PFSK-1 (cell line): Measurements from ENCODE around the gene RIBC1.

Experiments used
- FOXP2 ChIP-seq: optimal IDR thresholded peaks from 2 replicates; pipeline ENCODE3; 2011; ENCODE audit warnings: borderline replicate concordance, control low read depth, inconsistent platforms; ENCODE audit not compliant: insufficient read depth; ENCODE audit errors: extremely low read length, extremely low read depth
- POLR2AphosphoS5 ChIP-seq: IDR thresholded peaks from 2 replicates; pipeline ENCODE4 v1.6.1; 2012; ENCODE audit warnings: low read depth, mild to moderate bottlenecking, control low read depth, low read length, moderate library complexity
- REST ChIP-seq, 2 experiments: IDR thresholded peaks; 2 replicates each; pipeline versions ENCODE4 v1.6.1 to v1.8.0; 2011 to 2012; ENCODE audit warnings: low read depth in 2 of 2, low read length in 2 of 2, control low read depth in 1 of 2, inconsistent platforms in 1 of 2, mild to moderate bottlenecking in 1 of 2, moderate library complexity in 1 of 2; ENCODE audit not compliant: insufficient read depth in 1 of 2
- SIN3A ChIP-seq: IDR thresholded peaks from 2 replicates; pipeline ENCODE4 v1.6.1; 2012; ENCODE audit warnings: mild to moderate bottlenecking, low read length, moderate library complexity, borderline replicate concordance; ENCODE audit not compliant: insufficient read depth
- TAF1 ChIP-seq: IDR thresholded peaks from 2 replicates; pipeline ENCODE4 v1.6.1; 2012; ENCODE audit warnings: low read length, control low read depth, borderline replicate concordance; ENCODE audit not compliant: insufficient read depth

The RIBC1 gene

GRCh38 chrX:53421125-53421524 is 1.5 kb upstream of the RIBC1 start:
- TF ChIP-seq REST (IDR thresholded peaks at IDR 0.05; ENCODE audit: insufficient read depth in 1 of 2, low read depth in 2 of 2, low read length in 2 of 2) (no peak), POLR2AphosphoS5 (no peak), TAF1 (no peak), FOXP2 (no peak), SIN3A (no peak)

- TF ChIP-seq POLR2AphosphoS5 = no peak
- no peak for TF ChIP-seq REST (IDR thresholded peaks at IDR 0.05; ENCODE audit: insufficient read depth in 1 of 2, low read depth in 2 of 2, low read length in 2 of 2)
- no peak for TF ChIP-seq TAF1
These were observed 944 bp upstream of the RIBC1 start for GRCh38 chrX:53421772-53422085.

- TF ChIP-seq REST (IDR thresholded peaks at IDR 0.05; ENCODE audit: insufficient read depth in 1 of 2, low read depth in 2 of 2, low read length in 2 of 2) (no peak), TAF1 (peak; percentile 83; the same call in 1 of the 2 replicates), FOXP2 (peak; percentile 79), POLR2AphosphoS5 (peak; percentile 77), SIN3A (0 out of 2 replicates have a peak, but pooled peaks have one; percentile 47)
These were observed 400 bp upstream of the RIBC1 start, which contains the start of gene SMC1A for GRCh38 chrX:53422086-53422860. Gene SMC1A (minus strand): TSS chrX:53422654. CDS start chrX:53422600, 54 bp downstream.

- TF ChIP-seq FOXP2 (no peak), REST (IDR thresholded peaks at IDR 0.05; ENCODE audit: insufficient read depth in 1 of 2, low read depth in 2 of 2, low read length in 2 of 2) (no peak), POLR2AphosphoS5 (no peak), TAF1 (no peak), SIN3A (no peak)
These were observed 7.1 kb downstream of the RIBC1 start for GRCh38 chrX:53429755-53430154.

GRCh38 chrX:53430231-53430630 is 7.6 kb downstream of the RIBC1 start:
- no peak for TF ChIP-seq POLR2AphosphoS5
- no peak for TF ChIP-seq TAF1
- TF ChIP-seq REST (IDR thresholded peaks at IDR 0.05; ENCODE audit: insufficient read depth in 1 of 2, low read depth in 2 of 2, low read length in 2 of 2) = no peak
- TF ChIP-seq SIN3A = no peak
- TF ChIP-seq FOXP2 = no peak
